MCF 10A (cell line): ENCODE results near the gene PTPN2. TPM values are rescaled to one million over a fixed set of nuclear protein-coding genes. Genes with fewer than 3 reads are reported as not detected.

ENCODE experiments used
- BruUV-seq: library from RNA; stranded (reverse); fragments of 400-500 nt; replicated peaks from 2 replicates; lab custom pipeline; 2021; lab: Mats Ljungman, UMichigan
- CTCF ChIA-PET: fragments of 300-600 bp; sonication (Branson Sonifier 250); formaldehyde crosslinking; extraction: SDS; loops from one replicate; lab custom pipeline; 2021; ENCODE audit warnings: antibody characterized with exemption, inconsistent platforms; lab: Yijun Ruan, JAX
- POLR2A ChIA-PET: fragments of 300-600, 350-650 bp; sonication (Branson Sonifier 250); formaldehyde crosslinking; extraction: SDS; loops from one replicate; lab custom pipeline; 2020; ENCODE audit warnings: antibody characterized with exemption, inconsistent platforms; lab: Yijun Ruan, JAX
- DNase-seq: peaks from one replicate; pipeline ENCODE4 v3.0.0-alpha.2; 2018; ENCODE audit not compliant: unreplicated experiment
- H3K27ac Mint-ChIP-seq: one replicate; pipeline ENCODE4 v1.8.0; 2022; ENCODE audit warnings: mild to moderate bottlenecking, low read depth, mixed read lengths; ENCODE audit not compliant: unreplicated experiment
- H3K27me3 Mint-ChIP-seq: one replicate; pipeline ENCODE4 v1.8.0; 2022; ENCODE audit warnings: mixed read lengths; ENCODE audit not compliant: insufficient read depth, unreplicated experiment
- H3K36me3 Mint-ChIP-seq: one replicate; pipeline ENCODE4 v1.8.0; 2022; ENCODE audit warnings: mild to moderate bottlenecking, moderate library complexity, mixed read lengths; ENCODE audit not compliant: insufficient read depth, unreplicated experiment
- H3K4me1 Mint-ChIP-seq: one replicate; pipeline ENCODE4 v1.8.0; 2022; ENCODE audit warnings: mixed read lengths; ENCODE audit not compliant: insufficient read depth, unreplicated experiment
- H3K4me3 Mint-ChIP-seq: one replicate; pipeline ENCODE4 v1.8.0; 2022; ENCODE audit warnings: mild to moderate bottlenecking, moderate library complexity, mixed read lengths; ENCODE audit not compliant: unreplicated experiment
- H3K9me3 Mint-ChIP-seq: one replicate; pipeline ENCODE4 v1.8.0; 2022; ENCODE audit warnings: mixed read lengths; ENCODE audit not compliant: unreplicated experiment
- intact Hi-C: fragments of 100-400 bp; cut with micrococcal nuclease; formaldehyde crosslinking; loops from 2 replicates; pipeline ENCODE4 v1.14.1; 2022
- total RNA-seq: library from RNA; stranded (reverse); gene quantifications from 2 replicates; pipeline ENCODE4 v1.2.3, GENCODE V29; 2022
- TF ChIP-seq, protein P1 (sequence below): fragments of 200-600 bp; IDR thresholded peaks from one replicate; pipeline ENCODE4 v1.8.0; 2022; ENCODE audit warnings: antibody characterized with exemption, mild to moderate bottlenecking; ENCODE audit not compliant: unreplicated experiment

PTPN2 gene
- total RNA-seq, 1 experiment from 2014 or later = 75.2 TPM

DNA sequence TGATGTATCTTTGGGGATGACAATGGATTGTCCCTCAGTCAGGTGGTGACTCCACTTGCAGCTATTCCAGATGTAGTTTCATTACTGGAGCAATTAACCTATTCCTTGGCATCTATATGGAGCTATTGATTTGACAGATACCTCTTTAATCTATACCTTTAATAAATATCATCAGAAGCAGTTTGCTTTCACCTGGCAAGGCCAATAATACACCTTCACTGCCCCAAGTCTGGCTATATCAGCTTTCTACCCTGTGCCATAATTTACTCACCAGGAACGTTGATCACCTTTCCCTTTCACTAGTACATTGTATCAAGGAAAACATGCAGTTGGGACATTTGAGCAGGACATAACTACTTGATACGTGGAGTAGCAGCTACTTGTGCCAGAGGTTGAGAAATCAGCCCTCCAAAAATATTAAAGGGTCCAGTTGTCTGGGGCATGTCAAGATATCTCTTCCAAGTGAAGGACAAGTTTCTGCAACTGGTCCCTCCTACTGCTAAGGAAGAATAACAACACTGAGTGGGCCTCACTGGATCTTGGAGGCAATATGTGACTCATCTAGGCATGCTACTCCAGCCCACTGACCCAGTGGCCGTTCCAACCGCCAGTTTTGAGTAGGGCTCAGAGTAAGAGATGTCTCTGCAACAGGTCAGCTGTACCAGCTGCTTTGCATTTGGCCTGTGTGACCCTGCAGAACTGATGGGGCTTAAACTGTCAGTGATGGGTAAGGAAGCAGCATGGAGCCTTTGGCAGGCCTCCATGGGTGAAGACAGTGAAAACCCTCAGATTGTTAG, 114.2 kb downstream of the PTPN2 start:
- BruUV-seq = no TSS peak
- no peak overlapping the region for H3K4me3 Mint-ChIP-seq
- TF ChIP-seq, protein P1, sequence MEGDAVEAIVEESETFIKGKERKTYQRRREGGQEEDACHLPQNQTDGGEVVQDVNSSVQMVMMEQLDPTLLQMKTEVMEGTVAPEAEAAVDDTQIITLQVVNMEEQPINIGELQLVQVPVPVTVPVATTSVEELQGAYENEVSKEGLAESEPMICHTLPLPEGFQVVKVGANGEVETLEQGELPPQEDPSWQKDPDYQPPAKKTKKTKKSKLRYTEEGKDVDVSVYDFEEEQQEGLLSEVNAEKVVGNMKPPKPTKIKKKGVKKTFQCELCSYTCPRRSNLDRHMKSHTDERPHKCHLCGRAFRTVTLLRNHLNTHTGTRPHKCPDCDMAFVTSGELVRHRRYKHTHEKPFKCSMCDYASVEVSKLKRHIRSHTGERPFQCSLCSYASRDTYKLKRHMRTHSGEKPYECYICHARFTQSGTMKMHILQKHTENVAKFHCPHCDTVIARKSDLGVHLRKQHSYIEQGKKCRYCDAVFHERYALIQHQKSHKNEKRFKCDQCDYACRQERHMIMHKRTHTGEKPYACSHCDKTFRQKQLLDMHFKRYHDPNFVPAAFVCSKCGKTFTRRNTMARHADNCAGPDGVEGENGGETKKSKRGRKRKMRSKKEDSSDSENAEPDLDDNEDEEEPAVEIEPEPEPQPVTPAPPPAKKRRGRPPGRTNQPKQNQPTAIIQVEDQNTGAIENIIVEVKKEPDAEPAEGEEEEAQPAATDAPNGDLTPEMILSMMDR = no peak
- peaks cover 6% of the 10 kb centered on the region for H3K4me1 Mint-ChIP-seq
- H3K36me3 Mint-ChIP-seq = peaks cover 5% of the 10 kb centered on the region
- ChIA-PET POLR2A (interaction anchor here (0.6 kb wide), 2 partner anchors 25 to 991 kb away, joined by 3 read pairs; no protein-coding TSS in a partner anchor), CTCF (interaction anchor here (0.7 to 1.5 kb wide), 2 partner anchors 14 to 17 kb away, joined by 3 to 6 read pairs; no protein-coding TSS in a partner anchor)
- H3K27ac Mint-ChIP-seq = no peak overlapping the region
- intact Hi-C loops = loop anchor here (10.0 kb wide), 1 partner anchor 55 kb away; no protein-coding TSS in a partner anchor
- H3K27me3 Mint-ChIP-seq = no peaks in the 10 kb centered on the region
- no peaks in the 10 kb centered on the region for H3K9me3 Mint-ChIP-seq
- DNase-seq = no peak

DNA sequence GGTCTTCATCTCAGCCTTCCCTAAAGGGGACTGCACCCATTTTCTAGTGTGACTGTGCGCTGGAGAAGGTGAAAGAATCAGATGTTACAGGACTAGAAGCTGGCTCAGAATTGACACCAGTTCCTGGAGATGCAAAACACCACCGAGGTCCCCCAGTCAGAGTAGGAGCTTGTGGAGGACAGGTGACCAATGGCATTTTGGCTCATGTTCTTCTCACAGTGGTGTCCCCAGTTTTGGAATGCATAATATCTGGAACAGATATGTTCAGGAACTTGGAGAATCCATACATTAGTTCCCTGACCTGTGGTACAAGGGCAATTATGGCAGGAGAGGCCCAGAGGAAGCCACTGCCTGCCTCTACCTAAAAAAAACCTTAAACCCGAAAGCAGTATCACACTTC, 114.9 kb downstream of the PTPN2 start:
- Mint-ChIP-seq H3K27ac (no peak overlapping the region), H3K36me3 (peaks cover 7% of the 10 kb centered on the region), H3K27me3 (no peaks in the 10 kb centered on the region), H3K4me3 (no peak overlapping the region), H3K4me1 (peaks cover 6% of the 10 kb centered on the region), H3K9me3 (no peaks in the 10 kb centered on the region)
- TF ChIP-seq, protein P1 = no peak
- BruUV-seq = no TSS peak
- DNase-seq = no peak
- intact Hi-C loops = loop anchor here (10.0 kb wide), 1 partner anchor 56 kb away; no protein-coding TSS in a partner anchor
- ChIA-PET POLR2A (interaction anchor here (0.6 kb wide), 2 partner anchors 25 to 990 kb away, joined by 3 read pairs; no protein-coding TSS in a partner anchor), CTCF (interaction anchor here (0.6 to 1.5 kb wide), 3 partner anchors 15 to 96 kb away, joined by 3 to 6 read pairs (median 3); no protein-coding TSS in a partner anchor)

DNA sequence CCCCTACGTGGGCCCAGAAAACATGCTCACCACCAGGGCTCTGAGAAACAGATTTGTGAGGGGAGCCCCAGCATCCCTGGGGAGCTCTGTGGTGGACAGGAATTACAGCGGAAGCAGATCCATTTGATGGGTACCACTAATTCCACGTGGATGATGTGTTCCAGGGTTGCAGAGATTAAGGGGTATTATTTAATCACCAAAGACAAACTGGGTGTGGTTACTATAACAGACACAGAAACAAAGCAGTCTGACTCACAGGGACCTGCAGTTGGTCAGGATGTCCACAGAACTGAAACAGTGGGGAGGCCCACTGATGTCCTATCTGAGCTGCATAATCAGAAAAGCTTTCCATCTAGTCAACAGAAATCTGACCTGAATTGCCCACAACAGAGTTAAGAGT, 115.4 kb downstream of the PTPN2 start:
- Mint-ChIP-seq H3K27ac (no peak overlapping the region), H3K9me3 (no peaks in the 10 kb centered on the region), H3K36me3 (peaks cover 7% of the 10 kb centered on the region), H3K27me3 (no peaks in the 10 kb centered on the region), H3K4me3 (no peak overlapping the region), H3K4me1 (peaks cover 6% of the 10 kb centered on the region)
- no TSS peak for BruUV-seq
- TF ChIP-seq, protein P1 = no peak
- peak; percentile 11 for DNase-seq
- ChIA-PET CTCF (interaction anchor here (0.5 to 1.5 kb wide), 3 partner anchors 16 to 131 kb away, joined by 3 to 6 read pairs (median 4); no protein-coding TSS in a partner anchor), POLR2A (no interaction called here)
- intact Hi-C loops = loop anchor here (10.0 kb wide), 1 partner anchor 56 kb away; no protein-coding TSS in a partner anchor
